K562 (cell line): Measurements from ENCODE around the gene TMEM218. TPM values are rescaled to one million over a fixed set of nuclear protein-coding genes. Genes with fewer than 3 reads are reported as not detected.
A peak's percentile ranks its signal among the peaks of the same experiment; 100 is the strongest.

Experiments used
- ATAC-seq: fragments of 200-7000 bp; cut with Tn5 transposase; 3 replicates; pipeline ENCODE4 v1.9.1; 2020; ENCODE audit warnings: moderate library complexity
- BruUV-seq: library from RNA; stranded (reverse); fragments of 400-500 nt; replicated peaks from 2 replicates; lab custom pipeline; 2021; lab: Mats Ljungman, UMichigan
- CTCF ChIA-PET: fragments of 300-600 bp; formaldehyde crosslinking; extraction: SDS; loops from one replicate; lab custom pipeline; 2021; ENCODE audit warnings: low intra/inter-chr PET ratio; lab: Yijun Ruan, JAX
- POLR2A ChIA-PET: fragments of 300-600, 350-650 bp; sonication (Branson Sonifier 250); formaldehyde crosslinking; extraction: SDS; loops from one replicate; lab custom pipeline; 2021; ENCODE audit warnings: antibody characterized with exemption, inconsistent platforms; lab: Yijun Ruan, JAX
- DNase-seq, 4 experiments: peaks; one replicate each; pipeline versions ENCODE4 v3.0.0 to v3.0.0-alpha.2; 2011 to 2018; ENCODE audit warnings: low spot score in 3 of 4, mixed read lengths in 3 of 4; ENCODE audit errors: extremely low read depth in 1 of 4
- FAIRE-seq: peaks from 2 replicates; lab custom pipeline; 2011; peaks lifted over from hg19 to GRCh38; lab: Jason Lieb, UNC
- H2AFZ ChIP-seq: 2 replicates; pipeline ENCODE4 v1.6.0; 2011; ENCODE audit warnings: low read depth, low read length, control low read depth, inconsistent platforms
- H3K27ac ChIP-seq: fragments of 200-600 bp; 3 replicates; pipeline ENCODE4 v1.8.0; 2011; ENCODE audit warnings: low read depth, mild to moderate bottlenecking, control low read depth, inconsistent platforms, low read length, moderate library complexity, mixed read lengths; ENCODE audit errors: extremely low read depth
- H3K27me3 ChIP-seq, 2 experiments: fragments of 300-600 bp in 1 of 2; 2 replicates in 1 of 2; 3 replicates in 1 of 2; pipeline versions ENCODE4 v1.6.0 to v1.8.0; 2011; ENCODE audit warnings: inconsistent platforms in 2 of 2, low read length in 2 of 2, mild to moderate bottlenecking in 1 of 2, mixed read lengths in 1 of 2, moderate library complexity in 1 of 2; ENCODE audit not compliant: control insufficient read depth in 2 of 2, insufficient read depth in 2 of 2
- H3K36me3 ChIP-seq: fragments of 300-600 bp; 3 replicates; pipeline ENCODE4 v1.8.0; 2011; ENCODE audit warnings: mild to moderate bottlenecking, low read length, inconsistent platforms; ENCODE audit not compliant: control insufficient read depth, insufficient read depth
- H3K4me1 ChIP-seq, 2 experiments: fragments of 200-600 bp in 1 of 2; replicated peaks in 1 of 2; 2 replicates in 1 of 2; 3 replicates in 1 of 2; pipeline versions ENCODE4 v1.5.1 to v1.8.0; 2011; ENCODE audit warnings: inconsistent platforms in 2 of 2, low read length in 2 of 2, mild to moderate bottlenecking in 1 of 2, mixed read lengths in 1 of 2, moderate library complexity in 1 of 2; ENCODE audit not compliant: control insufficient read depth in 2 of 2, insufficient read depth in 2 of 2
- H3K4me2 ChIP-seq: 2 replicates; pipeline ENCODE4 v1.6.1; 2011; ENCODE audit warnings: low read length, control low read depth, inconsistent platforms, mixed read lengths; ENCODE audit not compliant: insufficient read depth
- H3K4me3 ChIP-seq: fragments of 200-600 bp; sonication (generic), shearing (Covaris generic); 2 replicates; pipeline ENCODE4 v1.5.1; 2016; ENCODE audit warnings: control low read depth, inconsistent platforms
- H3K79me2 ChIP-seq: fragments of 200-600 bp; 3 replicates; pipeline ENCODE4 v1.8.0; 2011; ENCODE audit warnings: low read length, inconsistent platforms; ENCODE audit not compliant: control insufficient read depth, insufficient read depth
- H3K9ac ChIP-seq, 2 experiments: 2 replicates each; pipeline versions ENCODE4 v1.6.0 to v1.6.1; 2011; ENCODE audit warnings: low read depth in 2 of 2, low read length in 2 of 2, control low read depth in 1 of 2, inconsistent platforms in 1 of 2, mild to moderate bottlenecking in 1 of 2, mixed read lengths in 1 of 2; ENCODE audit not compliant: insufficient read depth in 1 of 2
- H3K9me1 ChIP-seq: one replicate; pipeline ENCODE4 v1.6.0; 2011; ENCODE audit warnings: inconsistent platforms, mild to moderate bottlenecking, low read length, moderate library complexity; ENCODE audit not compliant: control insufficient read depth, insufficient read depth
- H3K9me3 ChIP-seq: replicated peaks from 2 replicates; pipeline ENCODE4 v1.5.1; 2011; ENCODE audit warnings: low read depth, low read length, inconsistent platforms; ENCODE audit not compliant: control insufficient read depth, insufficient read depth
- H4K20me1 ChIP-seq: replicated peaks from 2 replicates; pipeline ENCODE4 v1.6.1; 2011; ENCODE audit warnings: low read length, inconsistent platforms, mixed read lengths; ENCODE audit not compliant: control insufficient read depth, insufficient read depth
- BCOR ChIP-seq: fragments of 450-650 bp; IDR thresholded peaks from 2 replicates; pipeline ENCODE4 v1.6.1; 2016
- CBFA2T2 ChIP-seq: fragments of 450-650 bp; conservative IDR thresholded peaks from 2 replicates; pipeline ENCODE4 v1.6.1; 2017; ENCODE audit warnings: mild to moderate bottlenecking
- EGR1 ChIP-seq: fragments of 450-650 bp; conservative IDR thresholded peaks from 2 replicates; pipeline ENCODE4 v1.6.1; 2017; ENCODE audit warnings: mild to moderate bottlenecking
- EP300 ChIP-seq: IDR thresholded peaks from 2 replicates; pipeline ENCODE4 v1.6.1; 2012; ENCODE audit warnings: low read length, improper control_type of control experiment
- FOXP4 ChIP-seq: sonication (generic); formaldehyde crosslinking; IDR thresholded peaks from 2 replicates; pipeline ENCODE4 v1.8.0; 2022; ENCODE audit warnings: mild to moderate bottlenecking, missing genetic modification reagents, borderline replicate concordance
- HLTF ChIP-seq: fragments of 450-650 bp; IDR thresholded peaks from 2 replicates; pipeline ENCODE4 v1.6.1; 2016
- RNF219 ChIP-seq: fragments of 250-450 bp; sonication (Bioruptor Pico); IDR thresholded peaks from 2 replicates; pipeline ENCODE4 v1.5.0; 2022; ENCODE audit warnings: mild to moderate bottlenecking
- SIN3A ChIP-seq, 2 experiments: fragments of 150-350 bp in 1 of 2; IDR thresholded peaks; 2 replicates each; pipeline ENCODE4 v1.6.1; 2011 to 2016; ENCODE audit warnings: borderline replicate concordance in 2 of 2, low read depth in 2 of 2, low read length in 2 of 2, mild to moderate bottlenecking in 2 of 2, moderate library complexity in 2 of 2; ENCODE audit not compliant: control insufficient read depth in 1 of 2
- SRF ChIP-seq, 2 experiments: fragments of 250-450, 450-650 bp in 1 of 2; sonication (Bioruptor Pico) in 1 of 2; sonication (generic) in 1 of 2; formaldehyde crosslinking; IDR thresholded peaks; 2 replicates each; pipeline versions ENCODE4 v1.5.0 to v1.5.1; 2020 to 2022; ENCODE audit warnings: mild to moderate bottlenecking in 1 of 2, missing genetic modification reagents in 1 of 2
- TAL1 ChIP-seq: fragments of 450-650 bp; IDR thresholded peaks from 2 replicates; pipeline ENCODE4 v1.6.1; 2016; ENCODE audit warnings: mild to moderate bottlenecking
- TFAM ChIP-seq: fragments of 250-450 bp; sonication (Bioruptor Pico); conservative IDR thresholded peaks from 2 replicates; pipeline ENCODE4 v1.5.0; 2021; ENCODE audit warnings: mild to moderate bottlenecking, moderate library complexity
- ZNF175 ChIP-seq: fragments of 200-800 bp; sonication (Bioruptor generic); IDR thresholded peaks from 2 replicates; pipeline ENCODE4 v1.6.1; 2016; ENCODE audit warnings: low read depth, mild to moderate bottlenecking, missing genetic modification characterization, missing compliant biosample characterization
- ZNF253 ChIP-seq: fragments of 250-450 bp; sonication (Bioruptor Pico); conservative IDR thresholded peaks from 2 replicates; pipeline ENCODE4 v1.6.1; 2021; ENCODE audit warnings: mild to moderate bottlenecking
- ZNF561 ChIP-seq: fragments of 450-650 bp; formaldehyde crosslinking; conservative IDR thresholded peaks from 2 replicates; pipeline ENCODE4 v1.4.0; 2020; ENCODE audit warnings: mild to moderate bottlenecking, moderate library complexity
- ZNF75A ChIP-seq: fragments of 450-650 bp; formaldehyde crosslinking; IDR thresholded peaks from 2 replicates; pipeline ENCODE4 v1.4.0; 2020; ENCODE audit warnings: mild to moderate bottlenecking
- WGBS: fragments of 100-300 bp; shearing (Covaris generic); methylation state at CpG from one replicate; pipeline ENCODE4 v1.1.6; 2016; ENCODE audit warnings: low coverage, mixed read lengths; ENCODE audit not compliant: insufficient coverage; ENCODE audit errors: missing lambda C conversion rate; 5-methylcytosine and 5-hydroxymethylcytosine counted together
- in situ Hi-C: fragments of 300-500 bp; cut with MboI; formaldehyde crosslinking; loops from 4 replicates; pipeline ENCODE4 v1.15.0; 2018; ENCODE audit warnings: inconsistent platforms, mixed read lengths
- intact Hi-C: fragments of 100-400 bp; cut with micrococcal nuclease; formaldehyde crosslinking; loops from 2 replicates; pipeline ENCODE4 v1.14.2; 2022
- polyA plus RNA-seq, 8 experiments: library from polyadenylated mRNA; depleted of rRNA in 4 of 8; stranded (reverse) in 5 of 8; unstranded in 3 of 8; fragments of >200 nt; fragmentation: Nextera tagmentation in 2 of 8; fragmentation: Illumina TruSeq in 1 of 8; extraction: Ambion mirVana in 2 of 8; extraction: Trizol in 1 of 8; gene quantifications; 2 replicates each; pipeline versions ENCODE4 v1.2.1 to v1.2.3, GENCODE V29; 2011 to 2014; ENCODE audit warnings: inconsistent platforms in 1 of 8, missing spikeins in 1 of 8
- total RNA-seq, 7 experiments: library from RNA; depleted of rRNA in 6 of 7; stranded (reverse); fragments of >200 nt in 6 of 7; fragmentation: Illumina TruSeq in 2 of 7; extraction: Trizol in 2 of 7; gene quantifications; 2 replicates each; pipeline versions ENCODE4 v1.2.1 to v1.2.3, GENCODE V29; 2011 to 2021; ENCODE audit warnings: low replicate concordance in 1 of 7
- TF ChIP-seq, protein P1 (sequence below): fragments of 450-650 bp; IDR thresholded peaks from 2 replicates; pipeline ENCODE4 v1.7.0; 2016; ENCODE audit warnings: borderline replicate concordance

Gene TMEM218
- total and polyA plus RNA-seq, 9 of the 15 experiments (the other 6 are each of a cell fraction or from before 2014, with no cell fraction given) = 13.4 to 32.2 (median 25.4) TPM

- in situ Hi-C loops = no loop called here
- DNase-seq = peak in 1 of 4 experiments; percentile 48
- TF ChIP-seq CBFA2T2 (peak; percentile 28; the same call in 1 of the 2 replicates), RNF219 (CRISPR knock-in tag) (no peak), ZNF75A (CRISPR knock-in tag) (no peak), ZNF561 (CRISPR knock-in tag) (no peak), SIN3A (IDR thresholded peaks at IDR 0.05; ENCODE audit: borderline replicate concordance in 2 of 2, control insufficient read depth in 1 of 2, low read depth in 2 of 2, low read length in 2 of 2) (no peak), TAL1 (0 out of 2 replicates have a peak, but pooled peaks have one; percentile 25), FOXP4 (CRISPR knock-in tag) (no peak), BCOR (no peak), ZNF253 (CRISPR knock-in tag) (no peak), HLTF (no peak), EP300 (no peak), TFAM (no peak), ZNF175 (CRISPR knock-in tag) (no peak), EGR1 (no peak), SRF (CRISPR knock-in tag; IDR thresholded peaks at IDR 0.05) (no peak)
- TF ChIP-seq, protein P1, sequence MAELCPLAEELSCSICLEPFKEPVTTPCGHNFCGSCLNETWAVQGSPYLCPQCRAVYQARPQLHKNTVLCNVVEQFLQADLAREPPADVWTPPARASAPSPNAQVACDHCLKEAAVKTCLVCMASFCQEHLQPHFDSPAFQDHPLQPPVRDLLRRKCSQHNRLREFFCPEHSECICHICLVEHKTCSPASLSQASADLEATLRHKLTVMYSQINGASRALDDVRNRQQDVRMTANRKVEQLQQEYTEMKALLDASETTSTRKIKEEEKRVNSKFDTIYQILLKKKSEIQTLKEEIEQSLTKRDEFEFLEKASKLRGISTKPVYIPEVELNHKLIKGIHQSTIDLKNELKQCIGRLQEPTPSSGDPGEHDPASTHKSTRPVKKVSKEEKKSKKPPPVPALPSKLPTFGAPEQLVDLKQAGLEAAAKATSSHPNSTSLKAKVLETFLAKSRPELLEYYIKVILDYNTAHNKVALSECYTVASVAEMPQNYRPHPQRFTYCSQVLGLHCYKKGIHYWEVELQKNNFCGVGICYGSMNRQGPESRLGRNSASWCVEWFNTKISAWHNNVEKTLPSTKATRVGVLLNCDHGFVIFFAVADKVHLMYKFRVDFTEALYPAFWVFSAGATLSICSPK = no peak
These were observed 53.8 kb downstream of the TMEM218 start for GRCh38 chr11:125057693-125058016.

More at GRCh38 chr11:125057693-125058016, 53.8 kb downstream of the TMEM218 start:
- H3K9me1 ChIP-seq = no peaks in the 10 kb centered on the region
- H3K27me3 ChIP-seq = no peaks in the 10 kb centered on the region
- WGBS = 10% methylated on average over 5 of the region's 5 CpGs
- H3K4me3 ChIP-seq = no peak overlapping the region
- BruUV-seq = no TSS peak
- intact Hi-C loops = no loop called here
- CTCF ChIA-PET = interaction anchor here (0.6 kb wide), 1 partner anchor 33 kb away, joined by 3 read pairs; no protein-coding TSS in a partner anchor
- FAIRE-seq = no peak
- H3K36me3 ChIP-seq = no peaks in the 10 kb centered on the region
- H2AFZ ChIP-seq = no peak overlapping the region
- H3K4me2 ChIP-seq = peak overlapping the region; percentile 32
- no peaks in the 10 kb centered on the region for H3K79me2 ChIP-seq
- peaks cover 9 to 11% of the 10 kb centered on the region in 2 experiments; a peak in 4 of 5 replicates for H3K4me1 ChIP-seq
- H4K20me1 ChIP-seq = no peaks in the 10 kb centered on the region
- no peak overlapping the region for H3K27ac ChIP-seq
- peak; percentile 82 for ATAC-seq
- peak overlapping the region in 1 of 2 experiments; percentile 4; a peak in 1 of 4 replicates for H3K9ac ChIP-seq
- POLR2A ChIA-PET = interaction anchor here (1.2 kb wide), 1 partner anchor 12 kb away, joined by 4 read pairs; no protein-coding TSS in a partner anchor
- no peaks in the 10 kb centered on the region for H3K9me3 ChIP-seq
